KG1 (cell line): ENCODE measurements around the gene CBLN3.
"Not testable (repeated sequence)": the region's sequence is repeated elsewhere in the genome, so short reads cannot be mapped to it uniquely, and the experiment has no call there.

Source experiments
- DNase-seq: peaks from one replicate; lab custom pipeline; 2025; lab: John Stamatoyannopoulos, UW

The CBLN3 gene

DNA sequence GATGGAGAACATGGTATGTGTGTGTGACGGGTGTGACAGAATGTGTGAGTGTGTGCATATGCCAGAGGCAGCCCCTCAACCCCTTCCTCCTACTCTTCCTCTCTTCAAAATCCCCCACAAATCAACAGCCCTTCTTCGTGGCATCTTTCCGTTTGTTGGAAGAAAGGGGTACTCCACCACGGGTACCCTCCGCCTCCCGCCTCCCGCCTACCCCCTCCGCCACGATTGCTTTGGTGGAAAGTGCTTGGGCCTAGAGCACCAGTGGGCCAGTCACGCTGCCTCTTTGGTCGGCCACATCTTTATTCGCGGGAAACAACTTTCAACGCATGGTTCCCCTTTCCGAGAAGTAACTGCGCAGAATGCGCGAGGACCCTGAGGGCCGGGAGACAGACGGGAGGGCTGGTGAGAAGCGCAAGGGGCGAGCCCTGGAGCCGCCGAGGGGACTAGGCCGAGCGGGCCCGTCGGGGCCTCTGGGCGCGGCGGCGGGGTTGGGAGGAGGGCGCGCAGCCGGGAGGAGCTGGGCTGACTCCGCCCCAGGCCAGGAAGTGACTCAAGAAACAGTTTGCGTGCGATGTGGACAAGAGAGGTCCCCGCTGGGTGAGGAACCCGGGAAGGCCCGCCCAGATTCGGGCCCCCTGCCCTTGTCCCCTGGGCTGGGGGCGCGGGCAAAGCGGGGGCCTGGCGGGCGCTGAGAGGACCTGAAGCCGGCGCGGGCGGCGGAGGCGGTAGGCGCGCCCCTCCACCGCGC lies at the start of gene CBLN3, which contains the start of gene KHNYN:
TSS of gene CBLN3 (minus strand) at position 274 of the 748 bp plus-strand sequence. CDS start 614 bp downstream, outside the sequence.
TSS of gene KHNYN (plus strand) at position 560 of the 748 bp plus-strand sequence. CDS start 777 bp downstream, outside the sequence.
- DNase-seq, result peak; percentile 83

DNA sequence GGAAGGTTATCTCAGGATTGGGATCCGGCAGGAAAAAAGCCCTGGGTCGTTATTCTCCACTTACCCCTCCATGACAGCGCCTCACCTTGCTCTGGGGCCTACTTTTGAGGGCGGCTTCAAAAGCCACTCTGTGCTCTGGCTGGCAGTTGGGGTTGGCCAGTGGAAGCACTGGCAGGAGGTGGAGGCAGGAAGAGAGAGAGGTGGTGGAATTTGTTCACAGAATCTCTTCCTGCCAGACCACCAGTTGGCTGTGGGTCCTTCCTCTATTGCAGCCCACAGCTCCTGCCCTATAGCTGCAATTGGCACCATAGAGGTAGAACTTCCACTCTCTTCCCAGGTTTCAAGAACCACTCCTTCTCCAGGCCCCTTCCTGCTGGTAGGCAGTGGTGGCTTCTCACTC lies 45.8 kb upstream of the CBLN3 start:
- peak; percentile 32 for DNase-seq

DNA sequence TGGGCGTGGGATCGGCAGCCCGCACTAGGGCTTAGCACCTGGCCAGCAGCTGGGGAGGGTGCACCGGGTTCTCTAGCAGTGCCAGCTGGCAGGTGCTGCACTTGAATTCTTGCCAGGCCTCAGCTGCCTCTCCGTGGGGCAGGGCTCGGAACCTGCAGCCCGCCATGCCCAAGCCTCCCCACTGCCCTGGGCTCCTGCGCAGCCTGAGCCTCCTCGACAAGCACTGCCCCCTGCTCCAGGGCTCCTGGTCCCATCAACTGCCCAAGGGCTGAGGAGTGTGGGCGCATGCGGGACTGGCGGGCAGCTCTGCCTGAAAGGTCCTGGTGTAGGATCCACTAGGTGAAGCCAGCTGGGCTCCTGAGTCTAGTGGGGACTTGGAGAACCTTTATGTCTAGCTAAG lies 43.7 kb upstream of the CBLN3 start:
- DNase-seq, result no peak

DNA sequence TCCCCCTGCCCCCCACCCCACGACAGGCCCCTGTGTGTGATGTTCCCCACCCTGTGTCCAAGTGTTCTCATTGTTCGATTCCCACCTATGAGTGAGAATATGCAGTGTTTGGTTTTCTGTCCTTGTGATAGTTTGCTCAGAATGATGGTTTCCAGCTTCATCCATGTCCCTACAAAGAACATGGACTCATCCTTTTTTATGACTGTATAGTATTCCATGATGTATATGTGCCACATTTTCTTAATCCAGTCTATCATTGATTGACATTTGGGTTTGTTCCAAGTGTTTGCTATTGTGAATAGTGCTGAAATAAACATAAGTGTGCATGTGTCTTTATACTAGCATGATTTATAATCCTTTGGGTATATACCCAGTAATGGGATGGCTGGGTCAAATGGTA lies 41.0 kb upstream of the CBLN3 start:
- DNase-seq, result not testable (repeated sequence)

DNA sequence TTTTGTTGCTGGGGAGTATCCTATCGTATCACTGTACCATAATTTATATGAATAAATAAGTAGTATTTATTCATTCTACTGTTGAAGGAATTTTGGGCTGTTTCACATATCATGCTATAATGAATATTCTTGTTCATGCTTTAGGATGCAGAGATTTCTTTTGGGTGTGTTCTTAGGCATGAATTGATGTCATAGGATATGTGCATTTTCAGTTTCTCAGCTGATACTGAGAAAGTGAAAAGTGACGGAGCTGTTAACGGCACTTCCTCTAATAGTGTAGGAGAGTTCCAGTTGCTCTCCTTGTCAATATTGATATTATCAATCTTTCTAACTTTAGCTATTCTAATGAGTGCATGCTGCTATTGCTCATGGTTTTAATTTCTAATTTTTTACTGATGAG lies 36.3 kb upstream of the CBLN3 start:
- no peak for DNase-seq

DNA sequence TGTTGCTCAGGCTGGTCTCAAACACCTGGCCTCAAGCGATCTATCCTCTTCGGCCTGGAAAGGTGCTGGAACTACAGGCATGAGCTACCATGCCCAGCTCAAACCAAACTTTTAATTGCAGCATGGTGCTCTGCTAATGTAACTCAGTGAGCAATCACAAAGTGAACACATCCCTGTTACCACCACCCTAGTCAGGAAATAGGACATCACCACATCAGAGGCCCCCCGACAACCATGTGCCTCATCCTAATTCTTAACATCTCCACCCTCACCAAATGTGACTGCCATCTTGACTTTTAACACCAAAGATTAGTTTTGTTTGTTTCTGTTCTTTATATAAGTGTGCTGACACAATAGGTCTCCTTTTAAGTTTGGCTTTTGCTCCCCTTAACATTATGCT lies 35.9 kb upstream of the CBLN3 start:
- no peak for DNase-seq

DNA sequence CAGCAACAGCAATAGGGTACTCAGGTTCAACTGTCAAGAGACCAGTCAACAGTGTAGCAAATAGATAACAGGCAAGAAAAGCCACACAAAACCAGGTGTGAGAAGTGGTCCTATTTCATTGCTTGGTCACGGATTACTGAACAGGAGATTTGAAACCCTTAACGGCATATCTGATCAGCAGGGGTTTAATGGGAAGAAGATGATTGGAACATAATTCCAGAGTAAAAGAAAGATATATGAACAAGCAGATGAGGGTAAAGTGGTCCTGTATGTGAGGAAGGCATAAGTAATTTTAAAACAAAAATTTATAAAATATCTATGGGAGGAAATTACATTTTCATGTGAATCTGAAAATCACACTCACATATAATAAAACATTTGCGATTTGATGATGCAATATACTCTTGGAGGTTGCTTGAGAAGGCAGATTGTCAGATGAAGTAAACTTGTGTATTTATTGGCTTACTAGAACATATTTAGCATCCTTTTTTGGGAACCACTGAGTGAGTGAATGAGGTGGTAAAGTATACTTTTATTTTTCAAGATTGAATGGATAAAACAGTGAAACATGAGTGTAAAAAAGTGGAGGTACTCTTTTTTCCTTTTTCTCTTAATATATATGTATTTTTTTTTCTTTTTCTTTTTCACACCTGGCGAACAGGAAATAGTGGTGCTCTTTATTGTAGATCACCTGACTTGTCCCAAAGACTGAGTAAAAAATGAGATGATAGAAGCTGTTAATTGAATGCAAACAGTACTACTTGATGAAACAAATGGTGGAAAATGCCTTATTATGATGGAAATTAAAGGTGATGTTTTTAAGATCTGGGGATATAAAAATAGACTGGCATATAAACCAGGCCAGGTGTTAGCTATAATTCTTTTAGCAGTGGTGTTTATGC lies 34.7 kb upstream of the CBLN3 start:
- no peak for DNase-seq

DNA sequence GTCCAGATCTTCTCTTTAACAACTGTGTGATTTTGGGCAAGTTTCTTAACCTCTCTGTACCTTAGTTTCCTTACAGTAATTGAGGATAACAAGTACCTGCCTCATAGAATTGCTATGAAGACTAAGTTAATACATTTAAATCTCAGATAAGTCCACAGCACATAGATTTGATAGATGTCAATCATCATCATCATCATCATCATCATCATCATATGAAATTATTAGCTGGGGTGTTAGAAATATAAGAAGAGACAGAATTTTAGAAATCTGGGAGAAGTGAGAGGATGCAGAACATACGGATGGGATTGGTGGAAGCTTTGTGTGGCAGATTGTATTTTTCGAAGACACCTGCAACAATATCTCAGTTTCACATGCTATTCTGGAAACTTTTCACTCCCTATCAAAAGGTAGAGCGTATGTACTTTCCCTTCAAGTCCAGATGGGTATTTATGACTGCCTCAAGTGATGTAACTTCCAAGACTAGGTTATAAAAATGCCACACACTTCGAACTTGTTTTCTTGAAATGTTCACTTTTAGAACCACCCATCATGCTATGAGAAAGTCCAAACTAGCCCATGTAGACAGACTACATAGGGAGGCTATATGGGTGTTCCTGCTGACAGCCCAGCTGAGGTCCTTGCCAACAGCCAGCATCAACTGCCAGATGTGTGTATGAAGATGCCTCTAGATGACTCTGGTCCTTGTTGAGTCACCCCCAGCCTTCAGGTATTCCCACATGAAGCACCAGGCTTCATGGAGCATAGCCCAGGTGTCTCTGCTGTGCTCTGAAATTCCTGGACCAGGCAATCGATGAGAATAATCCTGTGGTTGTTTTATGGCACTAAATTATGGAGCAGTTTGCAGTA lies 33.8 kb upstream of the CBLN3 start:
- DNase-seq, result no peak

DNA sequence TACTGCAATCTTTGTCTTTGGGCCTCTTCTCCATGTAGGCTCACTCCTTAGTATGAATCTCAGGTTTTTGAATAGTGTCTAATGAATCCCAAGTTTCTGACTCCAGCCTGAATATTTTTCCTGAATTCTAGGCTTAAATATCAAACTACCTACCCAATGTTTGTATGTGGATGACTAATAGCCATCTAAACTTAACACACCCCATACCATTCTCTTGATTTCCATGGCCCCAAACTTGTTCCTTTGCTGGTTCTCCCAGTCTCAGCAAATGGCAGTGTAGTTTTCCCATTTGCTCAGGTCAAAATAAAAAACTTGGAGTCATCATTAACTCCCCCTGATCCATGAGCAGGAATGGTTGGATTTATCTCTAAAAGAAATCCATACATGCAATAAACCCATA lies 31.9 kb upstream of the CBLN3 start:
- DNase-seq, result no peak

DNA sequence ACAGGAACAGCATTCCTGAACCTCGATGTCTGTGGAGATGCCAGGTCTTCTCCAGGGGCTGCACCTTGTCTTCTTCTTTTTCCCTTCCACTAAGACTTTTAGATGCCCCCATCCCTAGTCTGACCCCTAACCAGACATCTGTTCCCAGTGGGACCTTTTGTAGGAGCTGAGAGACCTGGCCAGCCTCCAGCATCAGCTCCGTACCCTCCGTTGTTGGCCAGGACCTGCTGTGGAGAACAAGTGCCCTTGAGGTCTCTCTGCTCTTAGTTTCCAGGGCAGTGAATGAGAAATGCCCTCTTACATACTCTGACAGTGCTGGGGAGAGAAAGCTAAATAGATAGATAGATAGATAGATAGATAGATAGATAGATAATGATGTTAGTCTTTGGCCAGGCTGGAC lies 29.9 kb upstream of the CBLN3 start:
- DNase-seq, result no peak

DNA sequence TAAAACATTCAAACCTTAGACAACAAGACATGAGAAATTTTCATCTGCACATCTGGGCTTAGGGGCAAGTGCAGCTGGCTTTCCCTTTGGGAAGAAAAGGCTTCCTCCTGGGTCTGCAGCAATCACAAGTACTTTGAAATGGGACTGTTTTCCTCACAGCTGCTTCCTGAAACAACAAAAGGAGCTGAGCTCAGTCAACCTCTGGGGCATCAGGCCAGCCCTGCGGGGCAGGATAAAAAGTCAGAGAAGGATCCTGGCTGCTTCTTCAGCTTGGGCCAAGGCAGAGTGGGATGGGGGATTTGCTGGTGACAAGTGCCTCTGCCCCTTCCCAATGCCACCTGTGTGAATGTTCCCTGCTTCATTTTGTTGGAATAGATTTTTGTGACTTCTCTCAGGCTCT lies 29.3 kb upstream of the CBLN3 start:
- no peak for DNase-seq

DNA sequence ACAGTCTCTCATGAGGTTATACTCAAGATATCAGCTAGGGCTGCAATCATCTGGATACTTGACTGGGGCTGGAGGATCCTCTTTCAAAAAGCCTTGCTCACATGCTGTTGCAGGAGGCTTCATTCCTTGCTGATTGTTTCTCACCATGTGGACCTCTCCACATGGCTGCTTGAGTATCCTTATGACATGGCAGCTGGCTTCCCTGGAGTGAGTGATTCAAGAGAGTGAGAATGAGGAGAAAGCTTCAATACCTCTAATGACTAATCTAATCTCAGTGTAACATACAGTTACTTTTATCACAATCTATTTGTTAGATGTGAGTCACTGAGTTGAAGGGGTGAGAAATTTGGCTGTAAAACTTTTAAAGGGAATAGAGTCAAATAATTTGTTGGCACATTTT lies 27.5 kb upstream of the CBLN3 start:
- DNase-seq, result no peak

DNA sequence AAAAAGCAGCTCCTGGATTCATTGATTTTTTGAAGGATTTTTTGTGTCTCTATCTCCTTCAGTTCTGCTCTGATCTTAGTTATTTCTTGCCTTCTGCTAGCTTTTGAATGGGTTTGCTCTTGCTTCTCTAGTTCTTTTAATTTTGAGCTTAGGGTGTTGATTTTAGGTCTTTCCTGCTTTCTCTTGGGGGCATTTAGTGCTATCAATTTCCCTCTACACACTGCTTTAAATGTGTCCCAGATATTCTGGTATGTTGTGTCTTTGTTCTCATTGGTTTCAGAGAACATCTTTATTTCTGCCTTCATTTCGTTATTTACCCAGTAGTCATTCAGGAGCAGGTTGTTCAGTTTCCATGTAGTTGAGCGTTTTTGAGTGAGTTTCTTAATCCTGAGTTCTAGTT lies 21.4 kb upstream of the CBLN3 start:
- DNase-seq, result not testable (repeated sequence)

DNA sequence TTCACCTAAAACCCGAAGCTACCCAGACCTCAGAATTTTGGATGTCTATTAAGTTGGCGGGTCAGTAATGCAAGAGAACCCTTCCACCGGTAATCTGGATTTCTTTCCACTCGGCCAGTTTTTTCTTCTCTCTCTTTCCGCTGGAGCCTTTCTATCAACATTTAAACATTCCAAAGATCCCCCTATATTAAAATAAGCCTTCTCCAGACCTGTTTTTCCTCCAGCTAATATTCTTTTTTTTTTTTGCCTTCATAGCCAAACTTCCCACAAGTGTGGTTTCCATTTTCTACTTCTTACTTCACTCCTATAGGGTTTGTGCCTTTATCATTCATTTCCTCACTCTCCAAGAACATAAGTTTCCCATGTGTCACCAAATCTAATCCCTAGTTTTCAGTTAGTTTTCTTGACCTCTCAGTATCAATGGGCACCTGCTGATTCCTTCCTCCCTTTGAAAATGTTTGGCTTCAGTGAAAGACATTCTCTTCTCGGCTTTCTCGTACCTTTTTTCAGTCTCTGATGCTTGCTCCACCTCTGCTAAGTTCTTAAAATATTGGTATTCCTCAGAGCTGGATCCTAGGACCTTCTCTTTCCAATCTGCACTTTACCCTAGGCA lies 13.7 kb upstream of the CBLN3 start:
- DNase-seq, result no peak

DNA sequence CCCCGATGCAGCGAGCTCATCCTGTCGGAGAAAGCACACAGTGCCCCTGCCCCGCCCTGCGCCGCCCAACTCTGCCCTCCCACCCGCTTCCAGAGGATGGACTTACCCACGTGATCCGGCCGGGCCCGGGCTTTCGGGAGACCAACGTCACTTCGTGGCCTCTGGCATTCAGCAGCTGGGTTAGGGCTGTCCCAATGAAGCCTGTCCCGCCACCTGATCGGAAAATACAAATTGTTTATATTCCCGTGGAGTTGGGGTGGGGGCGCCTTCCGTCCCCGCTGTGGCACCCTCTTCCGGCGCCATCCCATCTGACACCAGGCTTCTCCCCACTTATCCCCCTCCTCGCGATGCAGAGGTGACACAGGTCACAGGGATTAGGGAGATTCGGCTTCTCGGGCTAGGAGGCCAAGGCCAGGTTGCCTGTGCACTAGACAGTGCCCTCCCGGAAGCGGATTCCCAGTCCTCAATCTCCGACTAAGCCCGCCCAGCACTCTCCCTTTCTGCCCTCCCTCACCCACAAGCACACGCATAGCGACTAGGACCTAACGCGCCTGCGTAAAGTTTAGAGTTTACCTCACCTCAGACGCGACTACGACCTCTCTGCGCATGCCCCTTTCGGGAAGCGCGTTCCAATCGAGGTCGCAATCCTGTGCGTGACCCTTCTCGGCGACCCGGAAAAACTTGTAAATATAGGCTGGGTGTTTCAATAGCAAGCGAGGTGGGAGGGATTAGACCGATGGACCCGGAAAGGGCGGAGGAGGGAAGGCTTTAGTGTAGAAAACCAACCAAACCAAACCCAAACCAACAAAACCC lies 13.0 kb upstream of the CBLN3 start, which contains the start of gene SDR39U1:
TSS of gene SDR39U1 (minus strand) at position 537 of the 813 bp plus-strand sequence. CDS start at position 530, 7 bp downstream.
- DNase-seq, result peak; percentile 95

DNA sequence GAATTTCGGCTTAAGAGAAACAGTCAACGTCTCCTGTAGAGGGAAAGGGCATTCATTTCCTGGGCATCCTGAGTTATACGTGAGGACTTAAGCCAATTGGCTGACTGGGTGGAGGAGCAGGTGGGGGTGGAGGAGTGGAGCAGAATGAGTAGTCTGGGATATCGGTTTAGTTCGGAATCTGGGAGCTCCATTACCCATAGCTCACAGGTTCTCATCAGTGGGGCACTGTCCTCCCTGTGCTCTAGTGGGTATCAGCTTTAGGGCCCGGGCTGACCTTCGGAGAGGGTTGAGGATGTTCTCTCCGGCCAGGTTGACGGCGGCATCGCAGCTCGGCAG lies 12.4 kb upstream of the CBLN3 start:
- no peak for DNase-seq

DNA sequence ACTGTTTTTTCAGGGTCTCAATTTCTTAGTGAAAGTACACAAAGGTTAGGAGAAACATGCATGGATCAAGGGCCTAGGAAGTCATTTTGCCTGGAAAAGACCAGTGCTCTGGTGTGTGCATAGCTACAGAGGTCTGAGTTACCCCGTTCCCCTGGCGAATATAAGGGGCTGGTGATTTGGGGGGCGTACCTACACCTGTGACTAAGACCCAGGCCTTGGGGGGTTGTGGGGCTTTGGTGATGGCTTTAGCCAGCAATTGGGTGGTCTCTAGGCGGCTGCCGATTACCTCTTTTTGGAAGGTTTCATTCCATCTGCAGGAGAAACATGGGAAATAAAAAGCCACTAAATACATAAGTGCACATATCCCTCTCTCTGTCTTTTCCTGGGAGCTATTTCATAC lies 12.0 kb upstream of the CBLN3 start:
- no peak for DNase-seq

DNA sequence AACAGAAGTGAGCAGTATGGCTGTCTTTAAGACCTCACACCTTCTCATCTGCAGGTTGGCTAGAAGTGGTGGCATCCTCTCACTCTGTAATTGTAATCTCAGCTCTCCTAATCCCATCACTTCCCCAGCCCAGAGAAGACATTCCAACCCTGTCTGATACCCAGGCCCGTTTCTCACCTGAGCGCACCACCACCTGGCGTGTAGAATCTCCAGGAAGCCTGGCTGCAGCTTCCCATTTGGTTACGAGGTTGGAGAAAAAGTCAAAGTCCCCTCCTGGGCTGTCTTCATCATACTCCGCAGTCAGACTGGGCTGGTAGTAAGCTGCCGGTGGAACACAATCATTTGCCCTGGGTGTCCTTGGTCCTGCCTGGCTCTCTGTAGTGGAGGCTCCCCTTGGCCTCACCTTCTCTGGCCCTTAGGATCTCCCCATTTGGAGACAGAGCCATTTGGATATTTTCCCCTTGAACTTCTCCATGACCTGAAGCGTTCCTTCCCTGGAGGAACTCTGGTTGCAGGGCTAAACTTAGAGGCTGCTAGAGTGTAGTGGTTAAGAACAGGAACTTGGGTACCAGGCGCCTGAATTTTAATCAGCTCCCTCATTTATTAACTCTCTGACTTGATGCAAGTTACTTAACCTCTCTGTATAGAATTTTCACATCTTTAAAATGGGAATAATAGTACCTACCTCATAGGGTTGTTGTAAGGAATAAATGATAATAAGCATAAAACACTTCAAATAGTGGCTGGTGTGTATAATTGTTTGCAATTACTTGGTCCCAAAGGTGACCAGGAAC lies 11.3 kb upstream of the CBLN3 start:
- no peak for DNase-seq

DNA sequence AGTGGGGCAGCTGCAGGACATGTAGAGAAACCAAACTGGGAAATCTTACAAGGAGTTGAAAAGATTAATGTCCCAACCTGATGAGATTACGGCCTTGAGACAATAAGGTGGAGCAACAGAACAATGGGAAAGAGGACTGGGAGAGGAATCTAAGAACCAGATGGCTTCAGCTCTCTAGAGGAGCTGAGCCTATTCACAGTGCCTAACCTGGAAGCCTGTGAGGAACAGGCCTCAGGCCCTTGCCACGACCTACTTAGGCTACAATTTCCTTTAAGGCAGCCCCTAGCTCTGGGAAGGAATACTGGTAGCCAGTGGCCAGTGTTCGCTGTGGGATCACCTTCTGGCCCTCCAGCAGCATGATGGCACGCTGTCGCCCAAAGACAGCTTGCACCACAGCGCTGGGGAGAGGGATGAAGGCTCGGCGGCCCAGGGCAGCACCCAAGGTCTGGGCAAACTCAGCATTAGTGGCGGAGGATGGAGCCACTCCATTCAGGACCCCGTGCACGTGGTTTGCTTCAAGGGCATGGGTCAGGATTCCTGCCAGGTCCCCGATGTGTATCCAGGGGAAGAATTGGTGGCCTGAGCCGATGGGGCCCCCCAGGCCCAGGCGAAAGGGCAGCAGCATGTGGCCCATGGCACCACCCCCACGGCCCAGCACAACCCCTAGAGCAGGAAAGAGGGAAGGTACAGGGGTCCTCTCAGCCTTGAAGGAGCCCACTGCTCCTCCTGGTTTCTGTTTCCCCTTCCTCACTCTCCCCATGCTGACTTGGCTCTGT lies 10.6 kb upstream of the CBLN3 start:
- DNase-seq, result no peak
